Measurements from ENCODE around the gene RMND5B. TPM values are rescaled to one million over a fixed set of nuclear protein-coding genes. Genes with fewer than 3 reads are reported as not detected.
A peak's percentile ranks its signal among the peaks of the same experiment; 100 is the strongest.

RMND5B gene
- total and polyA plus RNA-seq, 10 of the 15 experiments (the other 5 are each of a cell fraction or from before 2014, with no cell fraction given) = 1.6 to 50.7 (median 30.9) TPM

GRCh38 chr5:178117923-178118701, 12.7 kb upstream of the RMND5B start:
- H4K20me1 ChIP-seq (ENCODE audit: control insufficient read depth, insufficient read depth) = no peaks in the 10 kb centered on the region
- ATAC-seq = peak; percentile 1; the same call in 1 of the 3 replicates
- no peak for DNase-seq (ENCODE audit: low read depth, low spot score)
- ChIA-PET SMC1A (ENCODE audit: uncharacterized antibody, unreplicated experiment) (interaction anchor here (0.7 to 1.0 kb wide), 2 partner anchors 13 to 27 kb away, joined by 3 read pairs; partner anchors contain the start of gene RMND5B), POLR2A (interaction anchor here (0.6 to 1.8 kb wide), 2 partner anchors 12 to 14 kb away, joined by 3 to 7 read pairs; partner anchors contain the start of gene RMND5B), RAD21 (ENCODE audit: unreplicated experiment) (interaction anchor here (1.0 to 1.1 kb wide), 2 partner anchors 13 to 44 kb away, joined by 3 read pairs; partner anchors contain the start of gene RMND5B), CTCF (interaction anchor here (0.6 to 3.0 kb wide), 10 partner anchors 11 to 1618 kb away, joined by 3 to 14 read pairs (median 3); partner anchors contain the start of gene RMND5B)
- in situ Hi-C loops (cut with MboI) = loop anchor here (10.0 kb wide), 1 partner anchor 1437 kb away; the partner anchor contains the start of gene RUFY1
- no peak for FAIRE-seq
- peak overlapping the region; percentile 55 for H3K4me3 ChIP-seq
- H3K9ac ChIP-seq (ENCODE audit: control insufficient read depth, insufficient read depth, low read length) = peak overlapping the region; percentile 42; the same call in 1 of the 2 replicates
- peak overlapping the region; percentile 84 for H3K4me2 ChIP-seq (ENCODE audit: control insufficient read depth, insufficient read depth)
- H3K27ac ChIP-seq (ENCODE audit: control insufficient read depth, insufficient read depth) = peak overlapping the region; percentile 72
- H3K4me1 ChIP-seq (ENCODE audit: control insufficient read depth, insufficient read depth, low read length) = peaks cover 43% of the 10 kb centered on the region
- H3K27me3 ChIP-seq (replicated peaks in 1 of 2; ENCODE audit: control insufficient read depth in 2 of 2, insufficient read depth in 2 of 2, low read length in 1 of 2) = no peaks in the 10 kb centered on the region
- no peaks in the 10 kb centered on the region for H3K9me3 ChIP-seq (replicated peaks; ENCODE audit: control insufficient read depth, insufficient read depth, low read length)
- 31% methylated on average over 18 of the region's 18 CpGs for WGBS (ENCODE audit: insufficient coverage, insufficient replicate concordance, low lambda C conversion rate, missing lambda C conversion rate)
- peak overlapping the region; percentile 59 for H2AFZ ChIP-seq (ENCODE audit: control insufficient read depth, low read depth, low read length)
- H3K36me3 ChIP-seq (ENCODE audit: control insufficient read depth in 2 of 2, insufficient read depth in 2 of 2, low read length in 1 of 2) = peaks cover 3 to 19% of the 10 kb centered on the region in 2 experiments; a peak in 3 of 4 replicates
- peaks cover 56% of the 10 kb centered on the region for H3K79me2 ChIP-seq (ENCODE audit: control insufficient read depth, insufficient read depth, low read length)
- no TSS peak for BruUV-seq (replicated peaks)
- intact Hi-C loops (cut with micrococcal nuclease; ENCODE audit: unreplicated experiment) = loop anchor here (10.0 kb wide), 1 partner anchor 1583 kb away; the partner anchor contains the start of gene RNF44
- TF ChIP-seq POLR2A (IDR thresholded peaks at IDR 0.05; ENCODE audit: low read depth, low read length) (no peak), HDAC2 (IDR thresholded peaks at IDR 0.05) (no peak), EGR1 (IDR thresholded peaks at IDR 0.05; ENCODE audit: borderline replicate concordance in 1 of 2, low read depth in 2 of 2, low read length in 2 of 2) (peak in 1 of 2 experiments; percentile 41; a peak in 1 of 3 replicates), NR2F1 (conservative IDR thresholded peaks at IDR 0.05) (peak; percentile 25; the same call in 1 of the 2 replicates), NFIC (IDR thresholded peaks at IDR 0.05; ENCODE audit: low read depth, low read length) (no peak), ZBTB4 (CRISPR knock-in tag; IDR thresholded peaks at IDR 0.05) (no peak), RAD51 (IDR thresholded peaks at IDR 0.05) (no peak), JUNB (IDR thresholded peaks at IDR 0.05) (no peak), MXI1 (IDR thresholded peaks at IDR 0.05; ENCODE audit: low read depth, low read length) (no peak), CREM (IDR thresholded peaks at IDR 0.05; ENCODE audit: low read depth) (peak; percentile 44; the same call in 1 of the 2 replicates), ZNF274 (IDR thresholded peaks at IDR 0.05; ENCODE audit: insufficient read depth, insufficient read length) (no peak), ELK1 (IDR thresholded peaks at IDR 0.05; ENCODE audit: low read depth, low read length) (no peak; the same call in 1 of the 2 replicates), SP1 (IDR thresholded peaks at IDR 0.05; ENCODE audit: low read depth, low read length) (no peak), PKNOX1 (IDR thresholded peaks at IDR 0.05) (no peak), TCF3 (IDR thresholded peaks at IDR 0.05; ENCODE audit: borderline replicate concordance, insufficient read depth, low read depth, low read length) (peak; percentile 91; the same call in 1 of the 2 replicates), NKRF (conservative IDR thresholded peaks at IDR 0.05) (no peak)

All from GM12878 (cell line).